Esophagus muscularis mucosa (tissue), 4 donors: ENCODE results near the gene AIG1. TPM values are rescaled to one million over a fixed set of nuclear protein-coding genes. Genes with fewer than 3 reads are reported as not detected.
"Not testable (repeated sequence)": the region's sequence is repeated elsewhere in the genome, so short reads cannot be mapped to it uniquely, and the experiment has no call there.

Experiments
- DNase-seq: peaks from one replicate; pipeline ENCODE4 v3.0.0-alpha.2; 2017; ENCODE audit errors: extremely low spot score
- H3K27ac ChIP-seq, 4 donors: fragments of 200-600 bp; sonication (generic); replicated peaks in 1 of 4; 1 replicate in 3 of 4; 2 replicates in 1 of 4; pipeline ENCODE4 v1.5.1; 2016 to 2019; ENCODE audit warnings: mild to moderate bottlenecking in 1 of 4
- H3K27me3 ChIP-seq, 4 donors: fragments of 200-600 bp; sonication (generic); one replicate each; pipeline versions ENCODE4 v1.5.1 to v1.6.0; 2016 to 2019
- H3K36me3 ChIP-seq, 4 donors: fragments of 200-600 bp; sonication (generic); one replicate each; pipeline ENCODE4 v1.5.1; 2016 to 2019
- H3K4me1 ChIP-seq, 4 donors: fragments of 200-600 bp; sonication (generic); one replicate each; pipeline ENCODE4 v1.5.1; 2016 to 2019
- H3K4me3 ChIP-seq, 4 donors: fragments of 200-600 bp; sonication (generic); 1 replicate in 2 of 4; 2 replicates in 2 of 4; pipeline ENCODE4 v1.5.1; 2016 to 2019; ENCODE audit warnings: mild to moderate bottlenecking in 4 of 4, moderate library complexity in 1 of 4
- H3K9me3 ChIP-seq, 4 donors: fragments of 200-600 bp; sonication (generic); 1 replicate in 3 of 4; 2 replicates in 1 of 4; pipeline ENCODE4 v1.5.1; 2016 to 2019
- EP300 ChIP-seq: sonication (generic); formaldehyde crosslinking; IDR thresholded peaks from one replicate; pipeline ENCODE4 v1.6.1; 2017; ENCODE audit warnings: antibody characterized with exemption
- POLR2A ChIP-seq: fragments of 450-650 bp; IDR thresholded peaks from one replicate; pipeline ENCODE4 v1.6.1; 2017; ENCODE audit warnings: antibody characterized with exemption, moderate library complexity, mild to moderate bottlenecking, low read depth
- POLR2AphosphoS5 ChIP-seq, 2 donors: sonication (generic); formaldehyde crosslinking; IDR thresholded peaks; one replicate each; pipeline ENCODE4 v1.6.1; 2017; ENCODE audit warnings: antibody characterized with exemption in 2 of 2
- WGBS: methylation state at CpG from one replicate; pipeline ENCODE4 v1.1.5; 2018; 5-methylcytosine and 5-hydroxymethylcytosine counted together
- intact Hi-C: fragments of 100-400 bp; cut with DNase I; formaldehyde crosslinking; loops from one replicate; pipeline ENCODE4 v1.15.1; 2023
- total RNA-seq, 4 donors: library from RNA; depleted of rRNA; stranded (reverse); fragments of >200 nt; gene quantifications; one replicate each; pipeline versions ENCODE4 v1.1.0 to v1.2.1, GENCODE V29; 2016
- TF ChIP-seq, protein P1 (sequence below), 3 experiments: fragments of 200-600 bp in 2 of 3; fragments of 450-650 bp in 1 of 3; sonication (generic) in 2 of 3; IDR thresholded peaks; one replicate each; pipeline ENCODE4 v1.5.1; 2017 to 2019; ENCODE audit warnings: antibody characterized with exemption in 3 of 3, mild to moderate bottlenecking in 2 of 3, moderate library complexity in 1 of 3

The AIG1 gene
- total RNA-seq, 4 donors from 2014 or later, result 21.0 to 26.3 (median 23.4) TPM

DNA sequence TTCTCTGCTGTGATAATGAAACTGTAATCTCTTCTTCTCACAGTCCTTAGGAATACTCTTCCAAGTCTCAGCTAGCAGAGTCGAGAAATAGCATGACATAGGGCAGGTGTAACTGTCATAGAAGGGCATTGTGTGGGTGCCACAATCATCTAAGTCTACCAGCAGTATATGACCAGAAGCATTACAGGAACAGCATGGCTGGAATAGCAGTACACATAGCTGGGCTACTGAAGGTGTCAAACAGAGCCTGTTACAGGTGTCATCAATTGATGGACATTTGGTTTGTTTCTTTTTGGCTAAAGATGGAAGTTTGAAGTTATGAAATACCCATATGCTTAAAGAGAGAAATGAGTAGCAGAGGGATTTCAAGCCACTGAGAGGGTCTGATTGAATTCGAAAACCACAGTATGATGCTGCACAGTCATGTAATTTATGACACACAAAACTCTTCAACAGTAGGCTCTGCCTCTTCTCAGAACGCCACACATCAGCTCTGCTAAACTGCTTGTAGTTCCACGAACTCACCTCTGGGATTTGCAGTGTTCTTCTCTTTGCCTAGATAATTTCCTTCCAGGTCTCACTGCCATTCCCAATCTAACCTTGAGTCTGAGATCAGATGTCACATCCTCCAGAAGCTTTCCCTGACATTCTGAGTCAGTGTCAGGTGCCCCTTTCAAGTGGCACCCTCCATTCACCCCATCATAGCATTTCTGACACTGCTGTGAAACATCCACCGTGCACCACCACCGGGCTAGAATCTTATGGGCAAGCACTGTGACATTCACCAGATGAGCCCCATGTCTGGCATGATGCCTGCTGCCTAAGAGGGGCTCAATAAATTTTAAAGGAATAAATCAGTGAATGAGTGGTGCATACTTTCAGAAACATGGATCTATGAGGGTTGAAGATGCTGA lies 238.8 kb downstream of the AIG1 start:
- 75% methylated on average over 6 of the region's 6 CpGs for WGBS
- Histone ChIP-seq H3K9me3 (no peaks in the 10 kb centered on the region), H3K4me3 (no peak overlapping the region), H3K27ac (no peak overlapping the region), H3K27me3 (no peaks in the 10 kb centered on the region), H3K36me3 (no peaks in the 10 kb centered on the region), H3K4me1 (no peaks in the 10 kb centered on the region)
- TF ChIP-seq POLR2A (no peak), EP300 (no peak), POLR2AphosphoS5 (IDR thresholded peaks at IDR 0.05) (no peak)
- TF ChIP-seq, protein P1, sequence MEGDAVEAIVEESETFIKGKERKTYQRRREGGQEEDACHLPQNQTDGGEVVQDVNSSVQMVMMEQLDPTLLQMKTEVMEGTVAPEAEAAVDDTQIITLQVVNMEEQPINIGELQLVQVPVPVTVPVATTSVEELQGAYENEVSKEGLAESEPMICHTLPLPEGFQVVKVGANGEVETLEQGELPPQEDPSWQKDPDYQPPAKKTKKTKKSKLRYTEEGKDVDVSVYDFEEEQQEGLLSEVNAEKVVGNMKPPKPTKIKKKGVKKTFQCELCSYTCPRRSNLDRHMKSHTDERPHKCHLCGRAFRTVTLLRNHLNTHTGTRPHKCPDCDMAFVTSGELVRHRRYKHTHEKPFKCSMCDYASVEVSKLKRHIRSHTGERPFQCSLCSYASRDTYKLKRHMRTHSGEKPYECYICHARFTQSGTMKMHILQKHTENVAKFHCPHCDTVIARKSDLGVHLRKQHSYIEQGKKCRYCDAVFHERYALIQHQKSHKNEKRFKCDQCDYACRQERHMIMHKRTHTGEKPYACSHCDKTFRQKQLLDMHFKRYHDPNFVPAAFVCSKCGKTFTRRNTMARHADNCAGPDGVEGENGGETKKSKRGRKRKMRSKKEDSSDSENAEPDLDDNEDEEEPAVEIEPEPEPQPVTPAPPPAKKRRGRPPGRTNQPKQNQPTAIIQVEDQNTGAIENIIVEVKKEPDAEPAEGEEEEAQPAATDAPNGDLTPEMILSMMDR (IDR thresholded peaks at IDR 0.05), result no peak
- intact Hi-C loops, result no loop called here
- no peak for DNase-seq

GRCh38 chr6:143301188-143301587 lies 240.5 kb downstream of the AIG1 start:
- 60% methylated on average over 4 of the region's 4 CpGs for WGBS
- H3K9me3 ChIP-seq, result no peaks in the 10 kb centered on the region
- TF ChIP-seq, protein P1 (IDR thresholded peaks at IDR 0.05), result no peak
- TF ChIP-seq EP300, result no peak
- TF ChIP-seq POLR2AphosphoS5 (IDR thresholded peaks at IDR 0.05), result no peak
- no peak for TF ChIP-seq POLR2A
- H3K27ac ChIP-seq, result no peak overlapping the region
- H3K4me3 ChIP-seq, result no peak overlapping the region
- H3K4me1 ChIP-seq, result no peaks in the 10 kb centered on the region
- intact Hi-C loops, result no loop called here
- no peaks in the 10 kb centered on the region for H3K27me3 ChIP-seq
- no peak for DNase-seq
- H3K36me3 ChIP-seq, result no peaks in the 10 kb centered on the region

- H3K36me3 ChIP-seq, intact Hi-C loops, H3K9me3 ChIP-seq, H3K27ac ChIP-seq, H3K4me1 ChIP-seq, H3K27me3 ChIP-seq, DNase-seq, H3K4me3 ChIP-seq: not testable (repeated sequence)
- WGBS, result 97% methylated on average over 9 of the region's 10 CpGs
Observed at GRCh38 chr6:143307760-143308159, 247.1 kb downstream of the AIG1 start.

DNA sequence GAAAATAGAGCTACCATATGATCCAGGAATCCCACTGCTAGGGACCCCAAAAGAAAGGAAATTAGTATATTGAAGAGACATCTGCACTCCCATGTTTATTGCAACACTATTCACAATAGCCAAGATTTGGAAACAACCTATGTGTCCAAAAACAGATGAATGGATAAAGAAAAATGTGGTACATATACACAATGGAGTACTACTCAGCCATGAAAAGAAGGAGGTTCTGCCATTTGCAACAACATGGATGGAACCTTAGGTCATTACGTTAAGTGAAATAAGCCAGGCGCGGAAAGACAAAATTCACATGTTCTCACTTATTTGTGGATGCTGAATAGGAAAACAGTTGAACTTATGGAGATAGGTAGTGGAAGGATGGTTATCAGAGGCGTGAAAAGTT lies 252.5 kb downstream of the AIG1 start:
- Histone ChIP-seq H3K27me3 (no peaks in the 10 kb centered on the region), H3K4me1 (no peaks in the 10 kb centered on the region), H3K4me3 (no peak overlapping the region), H3K27ac (no peak overlapping the region), H3K36me3 (no peaks in the 10 kb centered on the region), H3K9me3 (no peaks in the 10 kb centered on the region)
- intact Hi-C loops, result no loop called here
- no peak for DNase-seq
- TF ChIP-seq, protein P1 (IDR thresholded peaks at IDR 0.05), result no peak
- no peak for TF ChIP-seq POLR2A
- no peak for TF ChIP-seq POLR2AphosphoS5 (IDR thresholded peaks at IDR 0.05)
- TF ChIP-seq EP300, result no peak
- 96% methylated on average over 4 of the region's 4 CpGs for WGBS

- intact Hi-C loops, result no loop called here
- no peak for TF ChIP-seq POLR2AphosphoS5 (IDR thresholded peaks at IDR 0.05)
- TF ChIP-seq, protein P1 (IDR thresholded peaks at IDR 0.05), result no peak
- 95% methylated on average over 5 of the region's 5 CpGs for WGBS
Observed at GRCh38 chr6:143321491-143322086, 260.9 kb downstream of the AIG1 start.

More at GRCh38 chr6:143321491-143322086, 260.9 kb downstream of the AIG1 start:
- H3K4me3 ChIP-seq, result no peak overlapping the region
- no peaks in the 10 kb centered on the region for H3K36me3 ChIP-seq
- no peak for DNase-seq
- H3K4me1 ChIP-seq, result no peaks in the 10 kb centered on the region
- H3K27ac ChIP-seq, result no peak overlapping the region
- H3K9me3 ChIP-seq, result no peaks in the 10 kb centered on the region
- no peaks in the 10 kb centered on the region for H3K27me3 ChIP-seq
